ENCODE measurements around the gene CFP.

The CFP gene

GRCh38 chrX:47634871-47635575 is 5.3 kb upstream of the CFP start:
- no peak for DNase-seq (ENCODE audit: low read depth)
- TF ChIP-seq, protein P1, sequence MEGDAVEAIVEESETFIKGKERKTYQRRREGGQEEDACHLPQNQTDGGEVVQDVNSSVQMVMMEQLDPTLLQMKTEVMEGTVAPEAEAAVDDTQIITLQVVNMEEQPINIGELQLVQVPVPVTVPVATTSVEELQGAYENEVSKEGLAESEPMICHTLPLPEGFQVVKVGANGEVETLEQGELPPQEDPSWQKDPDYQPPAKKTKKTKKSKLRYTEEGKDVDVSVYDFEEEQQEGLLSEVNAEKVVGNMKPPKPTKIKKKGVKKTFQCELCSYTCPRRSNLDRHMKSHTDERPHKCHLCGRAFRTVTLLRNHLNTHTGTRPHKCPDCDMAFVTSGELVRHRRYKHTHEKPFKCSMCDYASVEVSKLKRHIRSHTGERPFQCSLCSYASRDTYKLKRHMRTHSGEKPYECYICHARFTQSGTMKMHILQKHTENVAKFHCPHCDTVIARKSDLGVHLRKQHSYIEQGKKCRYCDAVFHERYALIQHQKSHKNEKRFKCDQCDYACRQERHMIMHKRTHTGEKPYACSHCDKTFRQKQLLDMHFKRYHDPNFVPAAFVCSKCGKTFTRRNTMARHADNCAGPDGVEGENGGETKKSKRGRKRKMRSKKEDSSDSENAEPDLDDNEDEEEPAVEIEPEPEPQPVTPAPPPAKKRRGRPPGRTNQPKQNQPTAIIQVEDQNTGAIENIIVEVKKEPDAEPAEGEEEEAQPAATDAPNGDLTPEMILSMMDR (conservative IDR thresholded peaks at IDR 0.05; ENCODE audit: low read depth, low read length), result no peak
- H3K4me3 ChIP-seq (ENCODE audit: low read length), result no peak overlapping the region

GRCh38 chrX:47633689-47634590 is 4.2 kb upstream of the CFP start:
- H3K4me3 ChIP-seq (ENCODE audit: low read length), result no peak overlapping the region
- no peak for DNase-seq (ENCODE audit: low read depth)
- TF ChIP-seq, protein P1 (conservative IDR thresholded peaks at IDR 0.05; ENCODE audit: low read depth, low read length), result no peak

DNA sequence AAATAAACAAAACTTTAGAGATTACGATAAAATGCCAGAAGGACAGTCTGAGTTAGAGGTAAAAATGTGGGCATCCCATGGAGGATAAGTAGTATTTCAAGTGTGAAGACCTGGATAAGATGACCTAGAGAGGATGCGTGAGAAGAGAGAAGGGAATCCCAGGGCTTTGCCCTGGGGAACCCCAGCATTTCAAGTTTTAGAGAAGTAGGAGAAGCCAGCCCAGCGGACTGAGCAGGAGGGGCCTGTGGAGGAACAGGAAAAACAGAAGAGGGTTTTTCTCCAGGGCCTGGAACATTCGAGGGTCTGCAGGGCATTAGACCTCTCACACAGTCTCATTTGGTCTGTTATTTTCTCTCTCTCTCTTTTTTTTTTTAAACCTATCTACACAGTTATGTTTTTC is 2.9 kb upstream of the CFP start:
- DNase-seq (ENCODE audit: low read depth), result no peak
- TF ChIP-seq, protein P1 (conservative IDR thresholded peaks at IDR 0.05; ENCODE audit: low read depth, low read length), result no peak
- no peak overlapping the region for H3K4me3 ChIP-seq (ENCODE audit: low read length)

DNA sequence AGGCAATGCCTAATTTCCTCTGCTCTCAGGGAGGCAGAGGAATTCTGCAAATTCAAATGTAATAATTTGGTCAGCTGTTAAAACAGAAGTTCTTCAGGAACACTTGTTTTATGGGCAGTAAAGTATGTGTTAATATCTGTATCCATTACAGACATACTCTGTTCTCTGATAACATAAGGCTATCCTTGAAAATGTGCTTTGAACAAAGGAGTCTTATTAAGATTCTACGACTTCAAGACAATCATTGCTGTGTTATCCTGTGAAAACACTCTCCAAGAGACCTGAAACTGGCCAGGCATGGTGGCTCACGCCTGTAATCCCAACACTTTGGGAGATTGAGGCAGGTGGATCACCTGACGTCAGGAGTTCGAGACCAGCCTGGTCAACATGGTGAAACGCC is 1.9 kb upstream of the CFP start:
- DNase-seq (ENCODE audit: low read depth), result no peak
- TF ChIP-seq, protein P1 (conservative IDR thresholded peaks at IDR 0.05; ENCODE audit: low read depth, low read length), result no peak
- no peak overlapping the region for H3K4me3 ChIP-seq (ENCODE audit: low read length)

- H3K4me3 ChIP-seq (ENCODE audit: low read length), result no peak overlapping the region
- TF ChIP-seq, protein P1 (conservative IDR thresholded peaks at IDR 0.05; ENCODE audit: low read depth, low read length), result no peak
- no peak for DNase-seq (ENCODE audit: low read depth)
These were observed 748 bp downstream of the CFP start for GRCh38 chrX:47628982-47629381.

DNA sequence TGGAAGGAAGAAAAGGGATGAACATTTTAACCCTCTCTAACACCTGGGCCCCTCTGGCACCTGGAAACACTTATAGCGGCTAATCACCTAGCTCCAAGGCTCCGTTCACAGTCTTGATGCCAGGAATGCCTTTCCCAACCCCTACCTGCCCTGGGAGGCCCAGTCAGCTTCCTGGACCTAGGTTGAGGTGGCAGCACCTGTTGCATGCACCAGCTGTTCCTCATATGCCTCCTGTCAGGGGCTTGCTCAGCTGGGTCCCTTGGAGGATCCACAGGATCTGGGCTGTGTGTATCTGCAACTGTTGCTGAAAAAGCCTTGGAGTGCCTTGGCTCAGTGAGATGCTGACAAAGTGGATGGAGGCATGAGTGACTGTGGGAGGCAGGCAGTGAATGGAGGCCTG is 4.4 kb downstream of the CFP start:
- TF ChIP-seq, protein P1 (conservative IDR thresholded peaks at IDR 0.05; ENCODE audit: low read depth, low read length), result no peak
- H3K4me3 ChIP-seq (ENCODE audit: low read length), result no peak overlapping the region
- no peak for DNase-seq (ENCODE audit: low read depth)

Data from retinal pigment epithelial cell (primary cell).